BJ (cell line): Measurements from ENCODE around the gene SPOP. TPM values are rescaled to one million over a fixed set of nuclear protein-coding genes. Genes with fewer than 3 reads are reported as not detected.
A peak's percentile ranks its signal among the peaks of the same experiment; 100 is the strongest.

Experiments
- CTCF ChIA-PET: fragments of 350-600 bp; formaldehyde crosslinking; extraction: SDS; loops from one replicate; lab custom pipeline; 2021; ENCODE audit warnings: antibody characterized with exemption, inconsistent platforms; lab: Yijun Ruan, JAX
- POLR2A ChIA-PET: fragments of 300-600 bp; sonication (Branson Sonifier 250); formaldehyde crosslinking; extraction: SDS; loops from one replicate; lab custom pipeline; 2021; ENCODE audit warnings: antibody characterized with exemption; lab: Charles Lee
- DNase-seq: peaks from one replicate; pipeline ENCODE4 v3.0.0-alpha.2; 2011; ENCODE audit warnings: low read depth
- H3K27me3 ChIP-seq: 2 replicates; pipeline ENCODE4 v1.6.0; 2011; ENCODE audit warnings: low read length; ENCODE audit not compliant: control insufficient read depth, insufficient read depth
- H3K36me3 ChIP-seq: 2 replicates; pipeline ENCODE4 v1.5.1; 2011; ENCODE audit warnings: low read length; ENCODE audit not compliant: control insufficient read depth, insufficient read depth
- H3K4me3 ChIP-seq: 2 replicates; pipeline ENCODE4 v1.5.1; 2011; ENCODE audit warnings: low read depth, mild to moderate bottlenecking, control low read depth, low read length
- CTCF ChIP-seq: IDR thresholded peaks from 2 replicates; pipeline ENCODE4 v1.5.1; 2011; ENCODE audit warnings: low read depth, mild to moderate bottlenecking, control low read depth, inconsistent platforms, low read length, moderate library complexity; ENCODE audit not compliant: insufficient read depth
- polyA plus RNA-seq: library from polyadenylated mRNA; depleted of rRNA; stranded (reverse); fragments of >200 nt; gene quantifications from 2 replicates; pipeline ENCODE4 v1.2.3, GENCODE V29; 2011

The SPOP gene
- polyA plus RNA-seq, 1 experiment: 136 TPM

DNA sequence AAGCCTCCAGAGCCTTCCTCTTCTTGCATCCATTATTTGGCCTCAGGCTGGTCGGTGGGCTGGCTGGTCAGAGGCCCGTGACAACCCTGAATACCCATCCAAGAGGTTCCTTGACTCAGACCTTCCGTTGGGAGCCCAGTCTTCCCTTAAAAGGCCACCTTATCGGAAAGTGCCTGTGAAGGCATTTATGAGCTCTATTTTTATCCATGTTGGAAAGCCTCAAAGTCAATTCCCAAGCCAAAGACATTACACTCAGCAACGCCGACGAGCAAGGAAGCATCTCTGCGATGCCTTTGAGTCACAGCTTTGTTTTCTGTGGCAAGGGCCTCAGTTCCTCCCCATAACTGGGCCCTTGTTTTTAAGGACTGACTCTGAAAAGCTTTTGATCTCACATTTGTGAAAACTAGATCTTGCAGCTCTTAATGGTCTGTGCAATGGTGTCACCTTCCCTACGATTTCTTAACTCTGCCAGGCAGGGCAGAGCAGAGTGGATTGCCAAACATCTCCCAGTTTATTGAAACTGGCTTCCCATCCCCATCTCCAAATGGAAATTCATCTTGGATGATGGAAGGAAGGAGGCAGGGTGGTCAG is 13.3 kb upstream of the SPOP start:
- ChIA-PET CTCF (interaction anchor here (0.8 to 26.0 kb wide), 5 partner anchors 10 to 307 kb away, joined by 3 to 638 read pairs (median 4); partner anchors contain the start of gene NXPH3), POLR2A (interaction anchor here (0.6 to 1.2 kb wide), 5 partner anchors 17 to 120 kb away, joined by 3 to 10 read pairs (median 4); no protein-coding TSS in a partner anchor)
- no peaks in the 10 kb centered on the region for H3K36me3 ChIP-seq
- H3K4me3 ChIP-seq: no peak overlapping the region
- DNase-seq: peak; percentile 89
- H3K27me3 ChIP-seq: no peaks in the 10 kb centered on the region
- TF ChIP-seq CTCF: no peak

DNA sequence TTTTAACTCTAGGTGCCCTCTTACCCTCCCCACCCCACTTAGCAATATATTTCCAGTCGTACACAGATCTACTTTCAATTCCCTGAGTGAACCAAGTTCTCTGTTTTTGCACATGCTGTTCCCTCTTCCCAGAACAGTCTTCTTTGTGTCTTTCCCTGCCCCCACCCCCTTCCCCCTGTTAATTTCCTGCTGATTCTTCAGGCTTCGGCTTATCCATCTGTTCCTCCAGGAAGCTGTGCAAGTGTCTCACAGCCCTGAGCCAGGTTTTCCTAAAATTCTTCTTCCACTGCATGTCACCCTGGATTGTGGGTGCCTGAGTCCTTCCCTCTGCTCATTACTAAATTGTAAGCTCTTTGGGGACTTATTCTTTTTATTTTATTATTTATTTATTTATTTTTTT is 12.4 kb upstream of the SPOP start:
- POLR2A ChIA-PET: interaction anchor here (0.8 kb wide), 1 partner anchor 449 kb away, joined by 3 read pairs; no protein-coding TSS in a partner anchor
- no peak for DNase-seq
- no peaks in the 10 kb centered on the region for H3K27me3 ChIP-seq
- H3K36me3 ChIP-seq: no peaks in the 10 kb centered on the region
- no peak for TF ChIP-seq CTCF
- CTCF ChIA-PET: interaction anchor here (0.9 to 26.0 kb wide), 3 partner anchors 53 to 308 kb away, joined by 3 to 638 read pairs (median 3); partner anchors contain the start of gene NXPH3
- H3K4me3 ChIP-seq: no peak overlapping the region

DNA sequence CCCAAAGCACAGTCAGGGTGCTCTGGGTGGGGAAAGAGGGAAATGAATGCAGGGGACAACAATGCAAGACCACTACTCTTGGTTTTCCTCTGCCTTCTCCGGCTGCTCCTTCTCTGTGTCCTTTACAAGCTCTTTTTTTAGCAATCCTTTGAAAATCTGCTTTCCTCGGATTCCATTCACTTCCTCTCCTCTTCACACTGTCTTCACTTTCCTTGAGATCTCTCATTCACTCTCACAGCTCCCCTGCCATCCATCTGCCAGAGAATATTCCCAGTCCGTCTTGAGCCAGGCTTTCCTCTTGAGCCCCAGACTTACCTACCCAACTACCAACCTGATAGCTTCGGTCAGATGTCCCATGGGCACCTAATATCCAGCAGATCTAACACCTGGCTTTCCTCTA is 11.0 kb upstream of the SPOP start:
- H3K27me3 ChIP-seq: no peaks in the 10 kb centered on the region
- TF ChIP-seq CTCF: no peak
- POLR2A ChIA-PET: no interaction called here
- no peak overlapping the region for H3K4me3 ChIP-seq
- CTCF ChIA-PET: interaction anchor here (1.1 to 26.0 kb wide), 5 partner anchors 10 to 133 kb away, joined by 3 to 638 read pairs (median 5); partner anchors contain the start of genes KAT7 and NXPH3
- DNase-seq: no peak
- no peaks in the 10 kb centered on the region for H3K36me3 ChIP-seq

DNA sequence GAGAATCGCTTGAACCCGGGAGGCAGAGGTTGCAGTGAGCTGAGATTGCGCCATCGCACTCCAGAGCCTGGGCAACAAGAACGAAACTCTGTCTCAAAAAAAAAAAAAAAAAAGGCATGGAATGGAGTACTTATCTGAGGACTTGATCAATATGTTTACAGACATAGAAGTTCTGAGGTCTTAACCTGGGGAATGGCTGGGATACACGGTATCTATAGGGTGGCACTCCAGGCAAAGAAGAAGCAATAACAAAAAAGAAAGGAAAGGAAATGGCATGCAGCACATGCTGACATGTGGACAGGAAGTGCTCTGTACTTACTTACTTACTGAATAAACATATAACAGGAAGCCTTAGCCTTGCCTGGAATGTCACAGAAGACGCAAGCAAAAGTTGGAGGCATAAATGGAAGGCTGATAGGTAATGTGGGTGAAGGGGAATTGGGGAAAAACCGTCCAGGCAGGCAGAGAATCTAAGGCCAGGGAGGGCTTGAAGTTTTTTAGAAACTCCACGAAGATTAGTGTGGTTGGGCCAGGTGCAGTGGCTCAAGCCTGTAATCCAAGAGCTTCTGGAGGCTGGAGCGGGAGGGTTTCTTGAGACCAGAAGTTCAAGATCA is 10.1 kb upstream of the SPOP start:
- Histone ChIP-seq H3K27me3 (no peaks in the 10 kb centered on the region), H3K36me3 (no peaks in the 10 kb centered on the region), H3K4me3 (no peak overlapping the region)
- no peak for DNase-seq
- CTCF ChIA-PET: interaction anchor here (1.6 to 26.0 kb wide), 3 partner anchors 9 to 131 kb away, joined by 4 to 638 read pairs (median 8); partner anchors contain the start of gene NXPH3
- POLR2A ChIA-PET: no interaction called here
- no peak for TF ChIP-seq CTCF
